Glomerular visceral epithelial cell (primary cell): ENCODE results near the gene CYP4A22.
"Not testable (repeated sequence)": the region's sequence is repeated elsewhere in the genome, so short reads cannot be mapped to it uniquely, and the experiment has no call there.

Source experiments
- DNase-seq: peaks from one replicate; pipeline ENCODE4 v3.0.0-alpha.2; 2016; ENCODE audit errors: extremely low spot score

The CYP4A22 gene

GRCh38 chr1:47156457-47156856 lies 19.2 kb downstream of the CYP4A22 start:
- not testable (repeated sequence) for DNase-seq

GRCh38 chr1:47157957-47158356 lies 20.7 kb downstream of the CYP4A22 start:
- not testable (repeated sequence) for DNase-seq

- DNase-seq, result no peak
Observed at GRCh38 chr1:47160716-47161115, 23.5 kb downstream of the CYP4A22 start.

GRCh38 chr1:47161298-47162040 lies 24.2 kb downstream of the CYP4A22 start:
- DNase-seq, result no peak

- no peak for DNase-seq
Observed at GRCh38 chr1:47164552-47164951, 27.3 kb downstream of the CYP4A22 start.

- DNase-seq, result no peak
Observed at GRCh38 chr1:47172782-47173181, 35.5 kb downstream of the CYP4A22 start.

- no peak for DNase-seq
Observed at GRCh38 chr1:47174656-47175020, 37.4 kb downstream of the CYP4A22 start.

- DNase-seq, result peak; percentile 64
Observed at GRCh38 chr1:47175227-47175934, 38.1 kb downstream of the CYP4A22 start.

GRCh38 chr1:47178020-47178419 lies 40.8 kb downstream of the CYP4A22 start:
- no peak for DNase-seq

- DNase-seq, result no peak
Observed at GRCh38 chr1:47178654-47179016, 41.4 kb downstream of the CYP4A22 start.

- DNase-seq, result peak; percentile 96
Observed at GRCh38 chr1:47179017-47179987, 42.1 kb downstream of the CYP4A22 start.

GRCh38 chr1:47179988-47180563 lies 42.8 kb downstream of the CYP4A22 start:
- no peak for DNase-seq

GRCh38 chr1:47180603-47181094 lies 43.4 kb downstream of the CYP4A22 start:
- DNase-seq, result peak; percentile 58

- DNase-seq, result no peak
Observed at GRCh38 chr1:47181095-47181954, 44.1 kb downstream of the CYP4A22 start.

GRCh38 chr1:47181955-47182675 lies 44.9 kb downstream of the CYP4A22 start:
- peak; percentile 86 for DNase-seq

- no peak for DNase-seq
Observed at GRCh38 chr1:47182676-47183235, 45.5 kb downstream of the CYP4A22 start.

GRCh38 chr1:47183308-47184089 lies 46.3 kb downstream of the CYP4A22 start:
- no peak for DNase-seq

GRCh38 chr1:47184090-47184821 lies 47.0 kb downstream of the CYP4A22 start:
- DNase-seq, result peak; percentile 90
